Measurements from ENCODE around the gene KLC4.

- TF ChIP-seq, protein P1, sequence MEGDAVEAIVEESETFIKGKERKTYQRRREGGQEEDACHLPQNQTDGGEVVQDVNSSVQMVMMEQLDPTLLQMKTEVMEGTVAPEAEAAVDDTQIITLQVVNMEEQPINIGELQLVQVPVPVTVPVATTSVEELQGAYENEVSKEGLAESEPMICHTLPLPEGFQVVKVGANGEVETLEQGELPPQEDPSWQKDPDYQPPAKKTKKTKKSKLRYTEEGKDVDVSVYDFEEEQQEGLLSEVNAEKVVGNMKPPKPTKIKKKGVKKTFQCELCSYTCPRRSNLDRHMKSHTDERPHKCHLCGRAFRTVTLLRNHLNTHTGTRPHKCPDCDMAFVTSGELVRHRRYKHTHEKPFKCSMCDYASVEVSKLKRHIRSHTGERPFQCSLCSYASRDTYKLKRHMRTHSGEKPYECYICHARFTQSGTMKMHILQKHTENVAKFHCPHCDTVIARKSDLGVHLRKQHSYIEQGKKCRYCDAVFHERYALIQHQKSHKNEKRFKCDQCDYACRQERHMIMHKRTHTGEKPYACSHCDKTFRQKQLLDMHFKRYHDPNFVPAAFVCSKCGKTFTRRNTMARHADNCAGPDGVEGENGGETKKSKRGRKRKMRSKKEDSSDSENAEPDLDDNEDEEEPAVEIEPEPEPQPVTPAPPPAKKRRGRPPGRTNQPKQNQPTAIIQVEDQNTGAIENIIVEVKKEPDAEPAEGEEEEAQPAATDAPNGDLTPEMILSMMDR (IDR thresholded peaks at IDR 0.05), result no peak
- no peak for TF ChIP-seq POLR2A (IDR thresholded peaks at IDR 0.05)
- TF ChIP-seq POLR2AphosphoS5 (IDR thresholded peaks at IDR 0.05), result no peak
These were observed 18.7 kb upstream of the KLC4 start for GRCh38 chr6:43040542-43041257.

Measured in breast epithelium (tissue), 3 donors.